NOMO-1 treated with DMSO at 0.1 percent for 48 hours (cell line): ENCODE data around the gene HMOX1.
"Not testable (repeated sequence)": the region's sequence is repeated elsewhere in the genome, so short reads cannot be mapped to it uniquely, and the experiment has no call there.

Experiments used
- DNase-seq: peaks from one replicate; lab custom pipeline; 2025; ENCODE audit not compliant: unreplicated experiment; lab: John Stamatoyannopoulos, UW

The HMOX1 gene

GRCh38 chr22:35430897-35431322 is 50.0 kb downstream of the HMOX1 start:
- DNase-seq: peak; percentile 19

GRCh38 chr22:35431483-35432227 is 50.8 kb downstream of the HMOX1 start:
- DNase-seq: no peak

- DNase-seq: no peak
These were observed 51.5 kb downstream of the HMOX1 start for GRCh38 chr22:35432228-35432905.

GRCh38 chr22:35434061-35434710 is 53.3 kb downstream of the HMOX1 start:
- DNase-seq: no peak

- DNase-seq: no peak
These were observed 54.4 kb downstream of the HMOX1 start for GRCh38 chr22:35435201-35435740.

- no peak for DNase-seq
These were observed 55.5 kb downstream of the HMOX1 start for GRCh38 chr22:35436421-35436820.

GRCh38 chr22:35437049-35437448 is 56.2 kb downstream of the HMOX1 start:
- no peak for DNase-seq

- not testable (repeated sequence) for DNase-seq
These were observed 57.9 kb downstream of the HMOX1 start for GRCh38 chr22:35438673-35439364.

- no peak for DNase-seq
These were observed 58.4 kb downstream of the HMOX1 start for GRCh38 chr22:35439365-35439717.

GRCh38 chr22:35440129-35440528 is 59.2 kb downstream of the HMOX1 start:
- DNase-seq: no peak

- no peak for DNase-seq
These were observed 60.7 kb downstream of the HMOX1 start for GRCh38 chr22:35441489-35442100.

- DNase-seq: no peak
These were observed 61.6 kb downstream of the HMOX1 start for GRCh38 chr22:35442471-35442870.

- no peak for DNase-seq
These were observed 62.4 kb downstream of the HMOX1 start for GRCh38 chr22:35443338-35443737.
